Renal cortical epithelial cell (primary cell): Measurements from ENCODE around the gene OCRL. TPM values are rescaled to one million over a fixed set of nuclear protein-coding genes. Genes with fewer than 3 reads are reported as not detected.

ENCODE experiments used
- DNase-seq: peaks from one replicate; pipeline ENCODE4 v3.0.0-alpha.2; 2011; ENCODE audit warnings: low read depth
- total RNA-seq: library from RNA; depleted of rRNA; stranded (reverse); fragments of >200 nt; gene quantifications from 2 replicates; pipeline ENCODE4 v1.2.3, GENCODE V29; 2014

The OCRL gene
- total RNA-seq, 1 donor from 2014 or later = 28.0 TPM

- no peak for DNase-seq
Measured at GRCh38 chrX:129585167-129585566, 45.1 kb downstream of the OCRL start.

- DNase-seq = no peak
Measured at GRCh38 chrX:129585691-129586090, 45.6 kb downstream of the OCRL start.

- DNase-seq = no peak
Measured at GRCh38 chrX:129586446-129586845, 46.4 kb downstream of the OCRL start.

GRCh38 chrX:129590596-129590995 lies 50.5 kb downstream of the OCRL start:
- DNase-seq = no peak

GRCh38 chrX:129593137-129593536 lies 53.1 kb downstream of the OCRL start:
- DNase-seq = peak; percentile 40

GRCh38 chrX:129594781-129595180 lies 54.7 kb downstream of the OCRL start:
- DNase-seq = no peak

- DNase-seq = no peak
Measured at GRCh38 chrX:129596077-129596476, 56.0 kb downstream of the OCRL start.

- no peak for DNase-seq
Measured at GRCh38 chrX:129597905-129598304, 57.8 kb downstream of the OCRL start.

- DNase-seq = no peak
Measured at GRCh38 chrX:129599499-129599898, 59.4 kb downstream of the OCRL start.

- DNase-seq = no peak
Measured at GRCh38 chrX:129599996-129600395, 59.9 kb downstream of the OCRL start.

GRCh38 chrX:129600981-129601424 lies 60.9 kb downstream of the OCRL start:
- no peak for DNase-seq

- DNase-seq = peak; percentile 28
Measured at GRCh38 chrX:129606918-129607317, 66.9 kb downstream of the OCRL start.

GRCh38 chrX:129608496-129608895 lies 68.4 kb downstream of the OCRL start:
- no peak for DNase-seq

GRCh38 chrX:129609395-129609794 lies 69.3 kb downstream of the OCRL start:
- DNase-seq = no peak

GRCh38 chrX:129612396-129612795 lies 72.3 kb downstream of the OCRL start:
- DNase-seq = no peak

GRCh38 chrX:129613596-129613995 lies 73.5 kb downstream of the OCRL start:
- DNase-seq = no peak

GRCh38 chrX:129614481-129615255 lies 74.6 kb downstream of the OCRL start:
- no peak for DNase-seq

GRCh38 chrX:129617420-129617819 lies 77.4 kb downstream of the OCRL start:
- DNase-seq = no peak

GRCh38 chrX:129618997-129619396 lies 78.9 kb downstream of the OCRL start:
- no peak for DNase-seq

GRCh38 chrX:129622757-129623301 lies 82.8 kb downstream of the OCRL start:
- DNase-seq = no peak

GRCh38 chrX:129626026-129626425 lies 86.0 kb downstream of the OCRL start:
- no peak for DNase-seq

- DNase-seq = no peak
Measured at GRCh38 chrX:129629837-129630236, 89.8 kb downstream of the OCRL start.

- no peak for DNase-seq
Measured at GRCh38 chrX:129631849-129632248, 91.8 kb downstream of the OCRL start.

GRCh38 chrX:129632443-129632842 lies 92.4 kb downstream of the OCRL start:
- no peak for DNase-seq
